Heart left ventricle (tissue), 16 donors: ENCODE measurements around the gene OR6K6. TPM values are rescaled to one million over a fixed set of nuclear protein-coding genes. Genes with fewer than 3 reads are reported as not detected.

ENCODE experiments used
- ATAC-seq, 4 donors: fragments of 200-7000 bp; cut with Tn5 transposase; one replicate each; pipeline ENCODE4 v1.9.1; 2020 to 2022; ENCODE audit warnings: moderate library complexity in 4 of 4, mild to moderate bottlenecking in 3 of 4, moderate number of reproducible peaks in 1 of 4
- DNase-seq, 5 donors: peaks; one replicate each; pipeline ENCODE4 v3.0.0-alpha.2; 2020
- H3K27ac ChIP-seq, 12 donors: fragments of 200-600 bp; sonication (generic) in 4 of 12; one replicate each; pipeline versions ENCODE4 v1.5.0 to v1.8.0; 2016 to 2022; ENCODE audit warnings: mild to moderate bottlenecking in 2 of 12
- H3K27me3 ChIP-seq, 9 donors: fragments of 200-600 bp; sonication (generic) in 2 of 9; one replicate each; pipeline versions ENCODE4 v1.5.1 to v1.8.0; 2016 to 2022; ENCODE audit warnings: mild to moderate bottlenecking in 3 of 9
- H3K36me3 ChIP-seq, 9 donors: fragments of 200-600 bp; sonication (generic) in 2 of 9; one replicate each; pipeline versions ENCODE4 v1.5.0 to v1.8.0; 2018 to 2022; ENCODE audit warnings: mild to moderate bottlenecking in 2 of 9
- H3K4me1 ChIP-seq, 12 donors: fragments of 200-600 bp; sonication (generic) in 4 of 12; one replicate each; pipeline versions ENCODE4 v1.5.0 to v1.8.0; 2016 to 2022; ENCODE audit warnings: mild to moderate bottlenecking in 3 of 12
- H3K4me3 ChIP-seq, 12 donors: fragments of 200-600 bp; sonication (generic) in 4 of 12; one replicate each; pipeline versions ENCODE4 v1.5.0 to v1.8.0; 2017 to 2022; ENCODE audit warnings: mild to moderate bottlenecking in 9 of 12, moderate library complexity in 4 of 12
- H3K9me3 ChIP-seq, 12 donors: fragments of 200-600 bp; sonication (generic) in 4 of 12; one replicate each; pipeline versions ENCODE4 v1.5.0 to v1.8.0; 2016 to 2022; ENCODE audit warnings: mild to moderate bottlenecking in 1 of 12
- POLR2A ChIP-seq, 2 donors: fragments of 450-650 bp; IDR thresholded peaks; one replicate each; pipeline ENCODE4 v1.6.1; 2017; ENCODE audit warnings: antibody characterized with exemption in 2 of 2, mild to moderate bottlenecking in 2 of 2, moderate library complexity in 2 of 2
- WGBS, 4 donors: extraction: QIAGEN DNeasy Blood & Tissue Kit in 2 of 4; methylation state at CpG; one replicate each; pipeline versions ENCODE4 v1.1.5 to v1.1.7; 2013 to 2018; 5-methylcytosine and 5-hydroxymethylcytosine counted together
- intact Hi-C, 10 donors: fragments of 100-400 bp; cut with DNase I; formaldehyde crosslinking; loops; one replicate each; pipeline versions ENCODE4 v1.11.1 to v1.14.2; 2022
- long read RNA-seq, 3 donors: library from polyadenylated mRNA; unstranded; transcript quantifications; one replicate each; pipeline ENCODE4 v2.0.0, GENCODE V29; 2020 to 2021
- polyA plus RNA-seq, 2 donors: library from polyadenylated mRNA; stranded (reverse); fragments of 200-250 nt; gene quantifications; one replicate each; pipeline ENCODE4 v1.2.3, GENCODE V29; 2013
- total RNA-seq, 9 donors: library from RNA; depleted of rRNA in 2 of 9; stranded (reverse); fragments of >200 nt in 2 of 9; fragmentation: NEBNext Ultra II Directional in 3 of 9; extraction: Animal tissue kit (Norgen Biotek cat#: 25700) in 3 of 9; gene quantifications; one replicate each; pipeline versions ENCODE4 v1.1.0 to v1.2.4, GENCODE V29; 2016 to 2023
- TF ChIP-seq, protein P1 (sequence below), 12 donors: fragments of 200-600 bp; sonication (generic) in 4 of 12; IDR thresholded peaks; one replicate each; pipeline versions ENCODE4 v1.5.0 to v1.8.0; 2018 to 2022; ENCODE audit warnings: antibody characterized with exemption in 12 of 12, mild to moderate bottlenecking in 5 of 12
- donor health status: ischemic (EF 13 %, LVEDD 7.1; RV severe dilation, severe dysfunction).
- donor health status: healthy with polysubstance abuse.
- donor health status: DM: no; HTN: yes; CAD: no.
- donor health status: DM: no; HTN: no; CAD: no.
- donor health status: ischemic (EF 25% LVEDD 6.9; RV normal size, moderate dysfunction).
- donor health status: ischemic (EF 25% LVEDD 5.7; RV mildly dilated, moderate dysfunction).
- donor health status: healthy.
- donor health status: DM: yes; HTN: yes; CAD: no.
- donor health status: ischemic (EF 35%, LVEDD 5.7; RV mildly dilated, moderate dysfunction).
- donor health status: nonischemic (EF 11% LVEDD 7.7; RV severe dilation, severe dysfunction).
- donor health status: DM: yes; HTN: yes; CAD: no.
- donor health status: PGD.
- donor health status: ischemic (EF 29% LVEDD 5.4; RV normal size, mild dysfunction).
- donor health status: nonischemic (EF 23%, LVEDD 6.1; RV moderate dilation, normal function).

OR6K6 gene, protein sequence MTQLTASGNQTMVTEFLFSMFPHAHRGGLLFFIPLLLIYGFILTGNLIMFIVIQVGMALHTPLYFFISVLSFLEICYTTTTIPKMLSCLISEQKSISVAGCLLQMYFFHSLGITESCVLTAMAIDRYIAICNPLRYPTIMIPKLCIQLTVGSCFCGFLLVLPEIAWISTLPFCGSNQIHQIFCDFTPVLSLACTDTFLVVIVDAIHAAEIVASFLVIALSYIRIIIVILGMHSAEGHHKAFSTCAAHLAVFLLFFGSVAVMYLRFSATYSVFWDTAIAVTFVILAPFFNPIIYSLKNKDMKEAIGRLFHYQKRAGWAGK
- total RNA-seq = not detected
- not detected for polyA plus RNA-seq
- long read RNA-seq, donor 1 = 0 reads
- long read RNA-seq, donor 2 = 0 reads
- long read RNA-seq, donor 3 = 0 reads

DNA sequence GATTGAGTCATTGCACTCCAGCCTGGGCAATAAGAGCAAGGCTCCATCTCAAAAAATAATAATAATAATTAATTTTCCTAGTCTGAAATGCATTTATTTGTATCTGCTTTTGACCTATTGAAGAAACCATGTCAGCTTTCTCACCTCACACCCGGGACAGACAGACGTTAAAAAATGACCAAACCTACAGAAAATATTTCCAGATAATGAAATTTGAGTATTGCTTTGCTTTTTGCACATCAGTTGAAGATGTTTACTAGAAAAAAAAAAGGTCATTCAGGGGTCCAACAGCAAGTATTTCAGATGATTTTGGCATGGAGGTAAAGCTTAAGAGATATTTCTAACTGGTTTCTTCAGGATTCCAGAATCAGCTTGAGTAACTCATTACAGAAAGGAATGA is at the start of gene OR6K6:
TSS of gene OR6K6 (plus strand) at position 301 of the 400 bp plus-strand sequence. CDS start 168 bp downstream, outside the sequence.
- TF ChIP-seq, protein P1, sequence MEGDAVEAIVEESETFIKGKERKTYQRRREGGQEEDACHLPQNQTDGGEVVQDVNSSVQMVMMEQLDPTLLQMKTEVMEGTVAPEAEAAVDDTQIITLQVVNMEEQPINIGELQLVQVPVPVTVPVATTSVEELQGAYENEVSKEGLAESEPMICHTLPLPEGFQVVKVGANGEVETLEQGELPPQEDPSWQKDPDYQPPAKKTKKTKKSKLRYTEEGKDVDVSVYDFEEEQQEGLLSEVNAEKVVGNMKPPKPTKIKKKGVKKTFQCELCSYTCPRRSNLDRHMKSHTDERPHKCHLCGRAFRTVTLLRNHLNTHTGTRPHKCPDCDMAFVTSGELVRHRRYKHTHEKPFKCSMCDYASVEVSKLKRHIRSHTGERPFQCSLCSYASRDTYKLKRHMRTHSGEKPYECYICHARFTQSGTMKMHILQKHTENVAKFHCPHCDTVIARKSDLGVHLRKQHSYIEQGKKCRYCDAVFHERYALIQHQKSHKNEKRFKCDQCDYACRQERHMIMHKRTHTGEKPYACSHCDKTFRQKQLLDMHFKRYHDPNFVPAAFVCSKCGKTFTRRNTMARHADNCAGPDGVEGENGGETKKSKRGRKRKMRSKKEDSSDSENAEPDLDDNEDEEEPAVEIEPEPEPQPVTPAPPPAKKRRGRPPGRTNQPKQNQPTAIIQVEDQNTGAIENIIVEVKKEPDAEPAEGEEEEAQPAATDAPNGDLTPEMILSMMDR (IDR thresholded peaks at IDR 0.05) = no peak
- no peak for TF ChIP-seq POLR2A (IDR thresholded peaks at IDR 0.05)

DNA sequence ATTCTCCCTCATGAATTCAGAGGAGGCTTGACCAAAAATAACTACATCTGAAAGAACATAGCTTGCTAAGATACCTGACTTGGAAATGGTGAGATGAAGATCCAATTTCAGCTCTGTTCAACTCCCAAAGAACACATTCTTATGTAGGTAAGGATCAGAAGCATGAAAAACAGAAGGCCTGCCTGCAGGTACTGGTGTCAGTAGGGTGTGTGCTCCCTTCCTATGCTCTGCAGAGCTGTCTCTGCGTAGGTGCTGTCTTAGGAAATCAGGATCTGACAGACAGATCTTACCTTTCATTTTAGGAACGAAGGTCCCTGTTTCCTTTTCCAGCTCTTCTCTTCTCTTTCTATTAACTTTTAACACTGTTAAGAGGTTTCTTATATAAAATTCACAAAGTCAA is 48.4 kb upstream of the OR6K6 start:
- no peaks in the 10 kb centered on the region for H3K27me3 ChIP-seq
- ATAC-seq = no peak
- H3K27ac ChIP-seq = no peak overlapping the region
- no peak overlapping the region for H3K4me3 ChIP-seq
- no peaks in the 10 kb centered on the region for H3K36me3 ChIP-seq
- no peak for DNase-seq
- intact Hi-C loops = no loop called here
- no peaks in the 10 kb centered on the region for H3K9me3 ChIP-seq
- no peak for TF ChIP-seq POLR2A (IDR thresholded peaks at IDR 0.05)
- TF ChIP-seq, protein P1 (IDR thresholded peaks at IDR 0.05) = no peak
- no peaks in the 10 kb centered on the region for H3K4me1 ChIP-seq
- WGBS, 4 donors = 70 to 83% (median 82%) methylated on average over 2 of the region's 2 CpGs

More for the DNA sequence above, at the start of gene OR6K6:
- intact Hi-C loops = no loop called here
- H3K9me3 ChIP-seq = no peaks in the 10 kb centered on the region
- 84 to 91% (median 89%) methylated on average over 2 of the region's 2 CpGs for WGBS, 4 donors
- no peak within 1 kb of the TSS for H3K27ac ChIP-seq
- H3K4me1 ChIP-seq = no peaks in the 10 kb centered on the region
- no peak within 1 kb of the TSS for H3K4me3 ChIP-seq
- H3K27me3 ChIP-seq = no peaks in the 10 kb centered on the region
- no peaks in the 10 kb centered on the region for H3K36me3 ChIP-seq
- DNase-seq (no peak), ATAC-seq (no peak)

DNA sequence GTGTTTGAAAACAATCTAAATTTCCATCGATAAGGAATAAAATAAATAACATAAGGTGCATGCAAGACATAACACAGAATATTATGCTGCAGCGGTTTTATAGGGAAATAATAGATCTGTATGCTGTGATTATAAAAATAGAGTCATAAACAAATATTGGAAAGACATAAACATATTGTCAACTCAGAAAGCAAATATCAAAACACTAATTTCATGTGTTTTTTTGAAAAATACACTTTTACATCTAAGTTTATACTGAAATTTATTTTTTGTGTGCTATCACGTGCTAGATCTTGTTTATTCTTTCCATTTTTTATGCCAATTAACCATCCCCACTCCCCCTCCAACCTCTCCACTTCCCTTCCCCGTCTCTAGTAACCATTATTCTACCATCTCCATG is 43.4 kb upstream of the OR6K6 start:
- ATAC-seq = no peak
- TF ChIP-seq, protein P1 (IDR thresholded peaks at IDR 0.05) = no peak
- TF ChIP-seq POLR2A (IDR thresholded peaks at IDR 0.05) = no peak
- no peak overlapping the region for H3K27ac ChIP-seq
- no peak for DNase-seq
- H3K27me3 ChIP-seq = no peaks in the 10 kb centered on the region
- intact Hi-C loops = no loop called here
- H3K9me3 ChIP-seq = no peaks in the 10 kb centered on the region
- H3K4me3 ChIP-seq = no peak overlapping the region
- WGBS, 4 donors = 63 to 73% (median 69%) methylated on average over 4 of the region's 4 CpGs
- no peaks in the 10 kb centered on the region for H3K4me1 ChIP-seq
- H3K36me3 ChIP-seq = no peaks in the 10 kb centered on the region

DNA sequence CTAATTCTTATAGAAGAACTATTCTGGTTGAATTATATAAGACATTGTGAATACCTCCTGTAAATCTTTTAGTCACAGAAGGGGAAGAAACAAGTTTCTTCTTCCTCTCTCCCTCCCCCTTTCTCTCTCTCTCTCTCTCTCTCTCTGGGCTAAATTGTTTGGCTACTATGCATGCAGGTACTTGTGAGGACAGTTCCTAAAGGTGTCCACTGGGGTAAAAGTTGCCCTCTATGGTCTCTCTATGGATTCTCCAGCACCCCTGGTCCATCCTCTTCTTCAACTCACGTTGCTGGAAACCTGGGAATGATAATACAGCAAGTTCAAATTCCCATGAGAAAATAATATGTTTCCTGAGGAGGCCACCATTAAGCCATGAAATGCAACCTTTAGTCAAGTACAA is 39.8 kb upstream of the OR6K6 start:
- H3K36me3 ChIP-seq = no peaks in the 10 kb centered on the region
- H3K9me3 ChIP-seq = no peaks in the 10 kb centered on the region
- H3K4me3 ChIP-seq = no peak overlapping the region
- 47 to 68% (median 55%) methylated on average over 1 of the region's 1 CpG for WGBS, 4 donors
- no peaks in the 10 kb centered on the region for H3K27me3 ChIP-seq
- no peak for DNase-seq
- H3K27ac ChIP-seq = no peak overlapping the region
- ATAC-seq = no peak
- H3K4me1 ChIP-seq = no peaks in the 10 kb centered on the region
- intact Hi-C loops = no loop called here
- TF ChIP-seq, protein P1 (IDR thresholded peaks at IDR 0.05) = no peak
- no peak for TF ChIP-seq POLR2A (IDR thresholded peaks at IDR 0.05)
